ENCODE data around the gene GRAMD1A.

DNA sequence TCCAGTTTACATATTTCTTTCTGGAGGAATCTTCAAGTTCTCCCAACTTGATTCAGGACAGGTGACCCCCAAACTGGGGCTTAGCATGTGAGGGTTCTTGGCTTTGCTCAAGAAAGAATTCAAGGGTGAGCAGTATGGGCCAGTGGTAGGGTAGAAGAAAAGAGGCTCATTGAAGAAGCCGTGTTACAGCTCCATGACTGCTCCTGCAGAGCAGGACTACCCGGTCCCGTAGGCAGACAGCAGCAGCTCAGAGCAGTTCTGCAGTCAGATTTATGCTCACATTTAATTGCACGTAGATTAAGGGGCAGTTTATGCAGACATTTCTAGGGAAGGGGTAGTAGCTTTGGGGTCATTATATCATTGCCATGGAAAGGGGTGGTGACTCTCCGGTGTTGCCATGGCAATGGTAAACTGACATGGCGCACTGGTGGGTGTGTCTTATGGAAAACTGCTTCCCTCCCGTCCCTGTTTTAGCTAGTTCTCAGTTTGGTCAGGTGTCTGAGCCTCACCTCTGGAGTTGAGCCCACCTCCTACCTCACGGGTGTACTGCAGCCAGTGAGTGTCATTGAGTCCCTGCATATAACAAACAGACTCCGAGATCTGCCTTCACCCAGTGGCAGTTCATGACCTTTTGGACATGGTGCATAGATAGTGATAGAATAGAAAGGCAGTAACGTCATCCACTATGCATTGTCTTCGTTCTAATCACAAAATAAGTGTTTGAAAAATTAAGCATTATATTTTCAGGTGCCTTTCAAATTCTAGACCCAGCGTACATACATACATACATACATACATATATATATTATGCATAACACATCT, 20.1 kb upstream of the GRAMD1A start:
- TF ChIP-seq CTCF (conservative IDR thresholded peaks at IDR 0.05; ENCODE audit: low read length) (no peak), EZH2phosphoT487 (IDR thresholded peaks at IDR 0.05; ENCODE audit: borderline replicate concordance) (no peak)
